ENCODE measurements around the gene TNPO3.

DNA sequence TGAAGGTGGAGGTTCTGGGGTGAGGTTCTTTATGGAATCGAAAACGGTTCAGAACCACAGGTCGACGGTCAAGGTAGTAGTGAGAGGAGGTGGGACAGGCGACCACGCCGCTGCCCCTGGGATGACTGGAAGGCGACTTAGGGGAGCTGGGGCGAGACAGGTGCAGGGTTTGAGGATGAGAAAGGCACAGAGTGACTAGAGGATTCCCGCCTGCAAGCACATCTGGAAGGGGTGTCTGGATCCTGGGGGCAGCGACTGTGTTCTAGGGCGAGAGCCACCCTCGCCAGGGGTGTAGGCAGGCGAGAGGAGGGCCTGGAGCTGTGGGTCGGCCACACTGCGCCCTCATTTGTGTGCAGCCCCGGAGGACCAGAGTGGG, 117.7 kb downstream of the TNPO3 start:
- TF ChIP-seq, protein P1, sequence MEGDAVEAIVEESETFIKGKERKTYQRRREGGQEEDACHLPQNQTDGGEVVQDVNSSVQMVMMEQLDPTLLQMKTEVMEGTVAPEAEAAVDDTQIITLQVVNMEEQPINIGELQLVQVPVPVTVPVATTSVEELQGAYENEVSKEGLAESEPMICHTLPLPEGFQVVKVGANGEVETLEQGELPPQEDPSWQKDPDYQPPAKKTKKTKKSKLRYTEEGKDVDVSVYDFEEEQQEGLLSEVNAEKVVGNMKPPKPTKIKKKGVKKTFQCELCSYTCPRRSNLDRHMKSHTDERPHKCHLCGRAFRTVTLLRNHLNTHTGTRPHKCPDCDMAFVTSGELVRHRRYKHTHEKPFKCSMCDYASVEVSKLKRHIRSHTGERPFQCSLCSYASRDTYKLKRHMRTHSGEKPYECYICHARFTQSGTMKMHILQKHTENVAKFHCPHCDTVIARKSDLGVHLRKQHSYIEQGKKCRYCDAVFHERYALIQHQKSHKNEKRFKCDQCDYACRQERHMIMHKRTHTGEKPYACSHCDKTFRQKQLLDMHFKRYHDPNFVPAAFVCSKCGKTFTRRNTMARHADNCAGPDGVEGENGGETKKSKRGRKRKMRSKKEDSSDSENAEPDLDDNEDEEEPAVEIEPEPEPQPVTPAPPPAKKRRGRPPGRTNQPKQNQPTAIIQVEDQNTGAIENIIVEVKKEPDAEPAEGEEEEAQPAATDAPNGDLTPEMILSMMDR (conservative IDR thresholded peaks at IDR 0.05): no peak
- TF ChIP-seq EZH2 (IDR thresholded peaks at IDR 0.05; ENCODE audit: low read depth): no peak
